T-cell (primary cell): ENCODE results near the gene ZCCHC7. TPM values are rescaled to one million over a fixed set of nuclear protein-coding genes. Genes with fewer than 3 reads are reported as not detected.

Experiments used
- ATAC-seq, 4 experiments: fragments of 200-7000 bp in 3 of 4; fragments of 150-1000 bp in 1 of 4; cut with Tn5 transposase; replicated peaks in 1 of 4; 1 replicate in 3 of 4; 2 replicates in 1 of 4; pipeline ENCODE4 v1.10.0; 2021; ENCODE audit warnings: moderate library complexity in 3 of 4, mild to moderate bottlenecking in 2 of 4, moderate number of reproducible peaks in 1 of 4
- CTCF ChIA-PET, 2 donors: fragments of 300-600 bp; sonication (Branson Sonifier 250); formaldehyde crosslinking; loops; one replicate each; lab custom pipeline; 2022; ENCODE audit warnings: antibody characterized with exemption in 2 of 2; lab: Charles Lee
- POLR2A ChIA-PET, 2 donors: fragments of 300-600 bp; sonication (Branson Sonifier 250); formaldehyde crosslinking; loops; one replicate each; lab custom pipeline; 2022; ENCODE audit warnings: antibody characterized with exemption in 2 of 2; lab: Charles Lee
- DNase-seq, 35 experiments: peaks; one replicate each; pipeline versions ENCODE4 v3.0.0 to v3.0.0-alpha.2; 2013 to 2023
- H3K27ac ChIP-seq: one replicate; pipeline ENCODE4 v1.5.1; 2013; ENCODE audit warnings: low read length
- H3K27me3 ChIP-seq, 2 experiments: replicated peaks in 1 of 2; 1 replicate in 1 of 2; 2 replicates in 1 of 2; pipeline versions ENCODE4 v1.6.1 to v1.7.0; 2013; ENCODE audit warnings: low read length in 1 of 2, mixed read lengths in 1 of 2; ENCODE audit not compliant: control insufficient read depth in 2 of 2, insufficient read depth in 2 of 2; ENCODE audit errors: extremely low read depth in 1 of 2
- H3K36me3 ChIP-seq, 2 donors: 1 replicate in 1 of 2; 2 replicates in 1 of 2; pipeline versions ENCODE4 v1.6.1 to v1.7.0; 2013; ENCODE audit warnings: low read length in 1 of 2; ENCODE audit not compliant: control insufficient read depth in 2 of 2, insufficient read depth in 1 of 2; ENCODE audit errors: extremely low read depth in 1 of 2
- H3K4me1 ChIP-seq, 2 experiments: 1 replicate in 1 of 2; 2 replicates in 1 of 2; pipeline versions ENCODE4 v1.6.1 to v1.7.0; 2013; ENCODE audit warnings: low read length in 2 of 2, mixed read lengths in 1 of 2; ENCODE audit not compliant: insufficient read depth in 2 of 2, control insufficient read depth in 1 of 2; ENCODE audit errors: extremely low read depth in 1 of 2
- H3K4me3 ChIP-seq, 2 donors: 1 replicate in 1 of 2; 2 replicates in 1 of 2; pipeline versions ENCODE4 v1.5.1 to v1.7.0; 2013; ENCODE audit warnings: mild to moderate bottlenecking in 2 of 2, low read length in 1 of 2, moderate library complexity in 1 of 2; ENCODE audit not compliant: control insufficient read depth in 1 of 2; ENCODE audit errors: extremely low read depth in 1 of 2
- H3K9me3 ChIP-seq: 2 replicates; pipeline ENCODE4 v1.7.0; 2013
- H3K27ac Mint-ChIP-seq, 2 donors: one replicate each; pipeline ENCODE4 v1.8.0; 2020 to 2021; ENCODE audit warnings: mild to moderate bottlenecking in 2 of 2, mixed read lengths in 2 of 2
- H3K27me3 Mint-ChIP-seq, 2 donors: one replicate each; pipeline ENCODE4 v1.8.0; 2021 to 2022; ENCODE audit warnings: mixed read lengths in 2 of 2
- H3K36me3 Mint-ChIP-seq: one replicate; pipeline ENCODE4 v1.8.0; 2021; ENCODE audit warnings: mixed read lengths
- H3K4me1 Mint-ChIP-seq, 3 donors: one replicate each; pipeline ENCODE4 v1.8.0; 2020 to 2022; ENCODE audit warnings: mixed read lengths in 3 of 3, mild to moderate bottlenecking in 1 of 3
- H3K4me3 Mint-ChIP-seq, 3 donors: one replicate each; pipeline ENCODE4 v1.8.0; 2020 to 2022; ENCODE audit warnings: mild to moderate bottlenecking in 3 of 3, mixed read lengths in 3 of 3, moderate library complexity in 3 of 3
- H3K9me3 Mint-ChIP-seq, 3 donors: one replicate each; pipeline ENCODE4 v1.8.0; 2020 to 2022; ENCODE audit warnings: mixed read lengths in 3 of 3
- WGBS: methylation state at CpG from one replicate; pipeline ENCODE4 v1.1.5; 2013; ENCODE audit warnings: missing lambda C conversion rate; ENCODE audit not compliant: insufficient coverage; 5-methylcytosine and 5-hydroxymethylcytosine counted together
- total RNA-seq, 35 experiments: library from RNA in 6 of 35; stranded (reverse) in 6 of 35; fragments of 120-200 nt in 1 of 35; gene quantifications; one replicate each; pipeline versions ENCODE4 v1.2.1 to v1.2.4 and lab custom pipeline; 2013 to 2026

ZCCHC7 gene
- total RNA-seq, 5 donors from 2014 or later (not counting 1 experiment from before 2014, with no cell fraction given) = 29.1 to 44.2 (median 33.5) TPM

- peaks cover 10 to 13% of the 10 kb centered on the region in 2 experiments for H3K4me1 ChIP-seq
- ChIA-PET CTCF (no interaction called here), POLR2A (no interaction called here)
- Mint-ChIP-seq H3K27ac (no peak overlapping the region), H3K4me3 (no peak overlapping the region), H3K4me1 (peaks cover 31 to 34% (median 34%) of the 10 kb centered on the region in 3 donors), H3K27me3 (no peaks in the 10 kb centered on the region), H3K9me3 (no peaks in the 10 kb centered on the region), H3K36me3 (no peaks in the 10 kb centered on the region)
- WGBS = 100% methylated on average over 3 of the region's 6 CpGs
- no peak overlapping the region for H3K27ac ChIP-seq
- H3K4me3 ChIP-seq = no peak overlapping the region
- peaks cover 3 to 22% of the 10 kb centered on the region in 2 donors for H3K36me3 ChIP-seq
- no peaks in the 10 kb centered on the region for H3K9me3 ChIP-seq
- no peaks in the 10 kb centered on the region for H3K27me3 ChIP-seq
- ATAC-seq = no peak
- DNase-seq = no peak
Measured at GRCh38 chr9:37126214-37126788, 5.9 kb downstream of the ZCCHC7 start.

DNA sequence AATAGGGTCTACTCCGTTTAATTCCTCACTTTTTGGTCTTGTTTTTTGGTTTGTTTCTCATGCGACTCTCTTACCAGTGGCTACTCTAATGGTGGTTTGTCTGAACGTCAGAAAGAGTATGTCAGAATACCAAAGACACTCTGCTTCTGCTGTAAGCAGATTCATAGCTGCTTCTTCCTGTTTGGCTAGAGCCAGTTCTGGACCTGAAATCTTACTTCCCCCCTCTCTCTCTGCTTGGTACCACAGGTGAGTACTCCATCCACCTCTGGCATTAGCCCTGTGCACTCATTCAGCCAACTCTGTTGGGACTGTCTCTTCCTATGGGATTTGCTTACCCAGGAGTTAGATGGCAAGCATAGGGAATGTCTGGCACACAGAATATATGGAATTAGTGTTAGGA is 6.6 kb downstream of the ZCCHC7 start:
- Mint-ChIP-seq H3K4me3 (no peak overlapping the region), H3K4me1 (peaks cover 31 to 32% (median 32%) of the 10 kb centered on the region in 3 donors), H3K27me3 (no peaks in the 10 kb centered on the region), H3K36me3 (peaks cover 6% of the 10 kb centered on the region), H3K9me3 (no peaks in the 10 kb centered on the region), H3K27ac (no peak overlapping the region)
- Histone ChIP-seq H3K27ac (no peak overlapping the region), H3K9me3 (no peaks in the 10 kb centered on the region), H3K4me3 (no peak overlapping the region), H3K36me3 (peaks cover 3 to 22% of the 10 kb centered on the region in 2 donors), H3K27me3 (no peaks in the 10 kb centered on the region), H3K4me1 (peaks cover 4 to 8% of the 10 kb centered on the region in 2 experiments)
- no peak for ATAC-seq
- ChIA-PET POLR2A (no interaction called here), CTCF (no interaction called here)
- 88% methylated on average over 1 of the region's 3 CpGs for WGBS
- no peak for DNase-seq

DNA sequence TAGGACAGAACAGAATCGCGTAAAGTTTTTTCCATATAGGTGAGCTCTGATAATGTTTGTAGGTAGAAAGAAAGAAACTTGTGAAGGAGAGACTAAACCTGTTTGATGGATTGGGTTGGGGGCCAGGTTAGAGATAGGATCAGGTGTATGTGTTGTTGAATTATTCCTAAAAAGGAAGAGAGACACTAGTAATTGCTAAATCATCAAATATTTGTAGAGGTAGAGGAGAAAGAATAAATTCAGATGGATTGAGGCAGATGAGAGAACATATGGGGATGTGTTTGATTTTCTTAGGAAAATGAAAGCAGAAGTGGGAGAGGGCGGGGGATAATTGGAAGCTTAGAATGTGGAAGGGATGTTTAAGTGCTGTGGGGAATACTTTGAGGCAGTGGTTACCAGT is 7.7 kb downstream of the ZCCHC7 start:
- Mint-ChIP-seq H3K4me1 (peaks cover 22 to 26% (median 22%) of the 10 kb centered on the region in 3 donors), H3K4me3 (no peak overlapping the region), H3K9me3 (no peaks in the 10 kb centered on the region), H3K36me3 (peaks cover 13% of the 10 kb centered on the region), H3K27me3 (no peaks in the 10 kb centered on the region), H3K27ac (no peak overlapping the region)
- H3K9me3 ChIP-seq = no peaks in the 10 kb centered on the region
- ChIA-PET CTCF (interaction anchor here in 1 of 2 donors (0.6 to 1.3 kb wide), 3 partner anchors 16 to 160 kb away, joined by 3 read pairs; no protein-coding TSS in a partner anchor), POLR2A (interaction anchor here in 1 of 2 donors (0.9 kb wide), 1 partner anchor 9 kb away, joined by 3 read pairs; no protein-coding TSS in a partner anchor)
- peaks cover 0 to 6% of the 10 kb centered on the region in 2 experiments for H3K4me1 ChIP-seq
- H3K36me3 ChIP-seq = peaks cover 0 to 22% of the 10 kb centered on the region in 2 donors
- WGBS = 100% methylated on average over 3 of the region's 3 CpGs
- no peaks in the 10 kb centered on the region for H3K27me3 ChIP-seq
- DNase-seq (no peak), ATAC-seq (no peak)
- H3K4me3 ChIP-seq = no peak overlapping the region
- H3K27ac ChIP-seq = no peak overlapping the region

GRCh38 chr9:37134166-37134565 is 13.8 kb downstream of the ZCCHC7 start:
- no peaks in the 10 kb centered on the region for H3K36me3 ChIP-seq
- H3K27me3 Mint-ChIP-seq = no peaks in the 10 kb centered on the region
- no CpG with 5 or more reads among the region's 1 CpG for WGBS
- no peaks in the 10 kb centered on the region for H3K9me3 ChIP-seq
- H3K27me3 ChIP-seq = no peaks in the 10 kb centered on the region
- ChIA-PET CTCF (no interaction called here), POLR2A (no interaction called here)
- H3K4me1 Mint-ChIP-seq = peaks cover 36 to 45% (median 40%) of the 10 kb centered on the region in 3 donors
- ATAC-seq (no peak), DNase-seq (no peak)
- no peak overlapping the region for H3K27ac ChIP-seq
- H3K4me3 Mint-ChIP-seq = no peak overlapping the region
- H3K4me1 ChIP-seq = peaks cover 0 to 2% of the 10 kb centered on the region in 2 experiments
- H3K36me3 Mint-ChIP-seq = peaks cover 43% of the 10 kb centered on the region
- no peak overlapping the region for H3K27ac Mint-ChIP-seq
- no peaks in the 10 kb centered on the region for H3K9me3 Mint-ChIP-seq
- no peak overlapping the region for H3K4me3 ChIP-seq

DNA sequence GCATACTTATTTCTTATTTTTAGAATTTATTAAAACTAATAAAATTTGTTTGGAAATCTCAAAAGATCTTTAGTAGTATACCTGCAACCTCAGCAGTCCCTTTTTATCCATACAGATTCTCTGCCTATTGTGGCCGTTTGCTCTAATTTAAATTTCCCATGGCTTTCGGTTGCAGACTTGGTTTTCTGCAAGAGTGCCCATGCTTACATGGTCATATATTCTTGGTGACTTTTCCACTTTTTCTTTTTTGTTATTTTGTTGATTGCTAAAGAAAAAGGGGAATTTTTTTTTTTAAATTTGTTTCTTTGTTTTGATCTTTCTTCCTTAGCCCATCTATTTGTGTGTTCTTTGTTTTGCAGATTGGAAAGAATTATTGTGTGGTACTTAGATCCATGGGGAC is 20.6 kb downstream of the ZCCHC7 start:
- WGBS = no CpG with 5 or more reads among the region's 2 CpGs

DNA sequence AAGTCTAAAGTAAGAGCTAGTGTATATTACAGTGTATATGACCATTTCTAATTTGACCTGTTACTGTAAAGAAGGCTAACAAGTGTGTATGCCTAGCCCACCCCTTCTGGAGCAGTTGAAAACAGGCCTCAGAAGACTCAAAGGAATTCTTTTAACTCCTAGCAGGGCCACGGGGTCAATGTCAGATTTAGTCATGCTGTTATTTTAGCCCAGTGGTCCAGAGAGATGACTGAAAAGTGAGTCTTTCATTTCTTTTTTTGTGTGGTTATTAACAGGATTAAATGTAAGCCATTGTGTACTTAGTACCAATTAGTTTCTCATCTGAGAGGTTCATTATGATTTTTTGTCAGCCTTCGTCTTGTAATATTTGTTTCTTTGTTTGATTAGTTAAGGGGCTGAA is 24.4 kb downstream of the ZCCHC7 start:
- Mint-ChIP-seq H3K27ac (peak overlapping the region; percentile 61 to 86), H3K4me1 (peaks cover 59 to 62% (median 60%) of the 10 kb centered on the region in 3 donors), H3K9me3 (no peaks in the 10 kb centered on the region), H3K36me3 (peaks cover 33% of the 10 kb centered on the region), H3K4me3 (no peak overlapping the region), H3K27me3 (no peaks in the 10 kb centered on the region)
- DNase-seq = no peak
- WGBS = 50% methylated on average over 1 of the region's 2 CpGs
- POLR2A ChIA-PET = no interaction called here
- Histone ChIP-seq H3K9me3 (no peaks in the 10 kb centered on the region), H3K4me3 (no peak overlapping the region), H3K36me3 (peaks cover 0 to under 1% of the 10 kb centered on the region in 2 donors), H3K4me1 (peaks cover 2 to 37% of the 10 kb centered on the region in 2 experiments), H3K27me3 (no peaks in the 10 kb centered on the region), H3K27ac (peak overlapping the region; percentile 18)
- CTCF ChIA-PET = interaction anchor here in 1 of 2 donors (1.3 kb wide), 1 partner anchor 16 kb away, joined by 3 read pairs; no protein-coding TSS in a partner anchor
- ATAC-seq = no peak

More for the DNA sequence above, 20.6 kb downstream of the ZCCHC7 start:
- H3K36me3 ChIP-seq = no peaks in the 10 kb centered on the region
- no peaks in the 10 kb centered on the region for H3K9me3 ChIP-seq
- peaks cover 2 to 17% of the 10 kb centered on the region in 2 experiments for H3K4me1 ChIP-seq
- Mint-ChIP-seq H3K36me3 (peaks cover 40% of the 10 kb centered on the region), H3K4me1 (peaks cover 58 to 64% (median 59%) of the 10 kb centered on the region in 3 donors), H3K4me3 (no peak overlapping the region), H3K9me3 (no peaks in the 10 kb centered on the region), H3K27me3 (no peaks in the 10 kb centered on the region), H3K27ac (no peak overlapping the region)
- ATAC-seq (no peak), DNase-seq (no peak)
- H3K27ac ChIP-seq = no peak overlapping the region
- H3K27me3 ChIP-seq = no peaks in the 10 kb centered on the region
- ChIA-PET POLR2A (no interaction called here), CTCF (no interaction called here)
- no peak overlapping the region for H3K4me3 ChIP-seq
